Osteocyte (in vitro differentiated cells): ENCODE data around the gene MRPS7. TPM values are rescaled to one million over a fixed set of nuclear protein-coding genes. Genes with fewer than 3 reads are reported as not detected.

Source experiments
- DNase-seq: peaks from one replicate; pipeline ENCODE4 v3.0.0; 2021; ENCODE audit warnings: mixed read lengths; ENCODE audit not compliant: unreplicated experiment; ENCODE audit errors: extremely low spot score
- H3K27ac Mint-ChIP-seq: one replicate; pipeline ENCODE4 v1.8.0; 2021; ENCODE audit warnings: mild to moderate bottlenecking, mixed read lengths; ENCODE audit not compliant: unreplicated experiment
- H3K27me3 Mint-ChIP-seq: one replicate; pipeline ENCODE4 v1.8.0; 2021; ENCODE audit warnings: mixed read lengths; ENCODE audit not compliant: unreplicated experiment
- H3K36me3 Mint-ChIP-seq: one replicate; pipeline ENCODE4 v1.8.0; 2021; ENCODE audit warnings: mixed read lengths; ENCODE audit not compliant: unreplicated experiment
- H3K4me1 Mint-ChIP-seq: one replicate; pipeline ENCODE4 v1.8.0; 2021; ENCODE audit warnings: mixed read lengths; ENCODE audit not compliant: unreplicated experiment
- H3K4me3 Mint-ChIP-seq: one replicate; pipeline ENCODE4 v1.8.0; 2021; ENCODE audit warnings: mild to moderate bottlenecking, moderate library complexity, mixed read lengths; ENCODE audit not compliant: unreplicated experiment
- H3K9me3 Mint-ChIP-seq: one replicate; pipeline ENCODE4 v1.8.0; 2021; ENCODE audit warnings: mixed read lengths; ENCODE audit not compliant: unreplicated experiment
- CTCF ChIP-seq: fragments of 200-600 bp; sonication (generic); IDR thresholded peaks from 2 replicates; pipeline ENCODE4 v1.5.0; 2021; ENCODE audit warnings: antibody characterized with exemption, mild to moderate bottlenecking, moderate library complexity
- total RNA-seq: library from RNA; stranded (reverse); gene quantifications from 2 replicates; pipeline ENCODE4 v1.2.1, GENCODE V29; 2021

Gene MRPS7
- total RNA-seq, 1 donor from 2014 or later: 49.6 TPM

GRCh38 chr17:75267411-75268232 is 5.9 kb downstream of the MRPS7 start:
- Mint-ChIP-seq H3K36me3 (peaks cover 13% of the 10 kb centered on the region), H3K27ac (no peak overlapping the region), H3K4me1 (peaks cover 21% of the 10 kb centered on the region), H3K9me3 (no peaks in the 10 kb centered on the region), H3K4me3 (no peak overlapping the region), H3K27me3 (no peaks in the 10 kb centered on the region)
- TF ChIP-seq CTCF: no peak
- no peak for DNase-seq

- H3K36me3 Mint-ChIP-seq: peaks cover 9% of the 10 kb centered on the region
- H3K27ac Mint-ChIP-seq: peak overlapping the region; percentile 84
- no peaks in the 10 kb centered on the region for H3K9me3 Mint-ChIP-seq
- H3K4me1 Mint-ChIP-seq: peaks cover 16% of the 10 kb centered on the region
- no peak for TF ChIP-seq CTCF
- no peak for DNase-seq
- H3K4me3 Mint-ChIP-seq: peak overlapping the region; percentile 81
- H3K27me3 Mint-ChIP-seq: no peaks in the 10 kb centered on the region
Measured at GRCh38 chr17:75269844-75270217, 8.2 kb downstream of the MRPS7 start.

GRCh38 chr17:75270218-75270965 is 8.7 kb downstream of the MRPS7 start:
- H3K4me3 Mint-ChIP-seq: peak overlapping the region; percentile 81
- DNase-seq: peak; percentile 89
- H3K36me3 Mint-ChIP-seq: peaks cover 8% of the 10 kb centered on the region
- peaks cover 16% of the 10 kb centered on the region for H3K4me1 Mint-ChIP-seq
- H3K27me3 Mint-ChIP-seq: no peaks in the 10 kb centered on the region
- peak overlapping the region; percentile 84 for H3K27ac Mint-ChIP-seq
- peak; percentile 41 for TF ChIP-seq CTCF
- no peaks in the 10 kb centered on the region for H3K9me3 Mint-ChIP-seq

DNA sequence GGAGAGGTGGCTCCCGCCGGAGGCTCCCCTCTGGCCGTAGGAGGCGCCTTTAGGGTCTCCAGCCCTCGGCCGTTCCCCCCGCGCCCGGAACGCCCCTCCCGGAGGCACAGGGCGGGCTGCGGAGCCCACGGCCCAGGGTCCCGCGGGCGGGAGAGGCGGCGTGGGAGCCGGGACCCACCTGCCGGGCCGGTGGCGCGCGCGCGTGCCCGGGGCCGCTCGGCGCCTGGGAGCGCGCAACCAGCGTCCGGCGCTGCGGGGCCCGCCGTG is 9.2 kb downstream of the MRPS7 start, which contains the start of gene MIF4GD:
Gene MIF4GD, minus strand, starts transcription at position 266 of the 267 bp plus-strand sequence. CDS start 1,036 bp downstream, outside the sequence.
- Mint-ChIP-seq H3K4me1 (peaks cover 16% of the 10 kb centered on the region), H3K36me3 (peaks cover 5% of the 10 kb centered on the region), H3K27me3 (no peaks in the 10 kb centered on the region), H3K9me3 (no peaks in the 10 kb centered on the region), H3K4me3 (peak within 1 kb of the TSS; percentile 81), H3K27ac (peak within 1 kb of the TSS; percentile 84)
- DNase-seq: no peak
- TF ChIP-seq CTCF: no peak
